ENCODE results near the gene ANLN.
A peak's percentile ranks its signal among the peaks of the same experiment; 100 is the strongest.

ANLN gene

GRCh38 chr7:36367561-36368077 is 22.0 kb upstream of the ANLN start:
- 73% methylated on average over 14 of the region's 16 CpGs for WGBS
- Histone ChIP-seq H2BK15ac (ENCODE audit: low read depth, poor library complexity, severe bottlenecking) (no peak overlapping the region), H3K27me3 (ENCODE audit: control insufficient read depth in 1 of 2, insufficient read depth in 1 of 2, low read length in 2 of 2) (no peaks in the 10 kb centered on the region)

GRCh38 chr7:36368496-36368895 is 21.2 kb upstream of the ANLN start:
- no peak overlapping the region for H2BK120ac ChIP-seq (ENCODE audit: low read depth, low read length)
- H3K18ac ChIP-seq (ENCODE audit: low read depth in 1 of 2, low read length in 2 of 2): no peak overlapping the region
- 79% methylated on average over 3 of the region's 3 CpGs for WGBS
- H3K27me3 ChIP-seq (ENCODE audit: control insufficient read depth in 1 of 2, insufficient read depth in 1 of 2, low read length in 2 of 2): no peaks in the 10 kb centered on the region
- no peaks in the 10 kb centered on the region for H3K9me3 ChIP-seq (ENCODE audit: control insufficient read depth, low read length)
- no peak overlapping the region for H3K4me2 ChIP-seq (ENCODE audit: low read length, poor library complexity, severe bottlenecking)
- no peak overlapping the region for H2AFZ ChIP-seq (ENCODE audit: low read depth, low read length)
- H3K4ac ChIP-seq (ENCODE audit: low read depth in 1 of 2, low read length in 2 of 2): no peak overlapping the region
- no peaks in the 10 kb centered on the region for H3K36me3 ChIP-seq (ENCODE audit: control insufficient read depth in 1 of 2, insufficient read depth in 2 of 2, low read depth in 1 of 2, low read length in 2 of 2)
- no peak overlapping the region for H2BK15ac ChIP-seq (ENCODE audit: low read depth, poor library complexity, severe bottlenecking)
- H3K79me1 ChIP-seq (replicated peaks; ENCODE audit: low read length, poor library complexity, severe bottlenecking): no peaks in the 10 kb centered on the region
- H4K8ac ChIP-seq (ENCODE audit: low read length): no peak overlapping the region
- H3K23ac ChIP-seq (ENCODE audit: low read length in 2 of 2): no peak overlapping the region
- DNase-seq: no peak
- H3K27ac ChIP-seq (ENCODE audit: low read length, poor library complexity, severe bottlenecking): no peak overlapping the region
- no peak overlapping the region for H4K91ac ChIP-seq (ENCODE audit: low read length)
- peaks cover 2% of the 10 kb centered on the region for H3K4me1 ChIP-seq (ENCODE audit: control insufficient read depth, insufficient read depth, low read depth, low read length)
- no peak overlapping the region for H2BK5ac ChIP-seq (ENCODE audit: low read depth, low read length, poor library complexity, severe bottlenecking)
- H3K9ac ChIP-seq (ENCODE audit: low read length): no peak overlapping the region
- no peak overlapping the region for H3K14ac ChIP-seq (ENCODE audit: low read length in 2 of 2)
- no peak overlapping the region for H2BK12ac ChIP-seq (ENCODE audit: low read length in 2 of 2)
- H2AK5ac ChIP-seq (ENCODE audit: low read length, severe bottlenecking): no peak overlapping the region
- H3K4me3 ChIP-seq (ENCODE audit: insufficient read depth in 1 of 2, low read depth in 1 of 2, low read length in 2 of 2): no peak overlapping the region

More at GRCh38 chr7:36367561-36368077, 22.0 kb upstream of the ANLN start:
- H2AK5ac ChIP-seq (ENCODE audit: low read length, severe bottlenecking): no peak overlapping the region
- H2AFZ ChIP-seq (ENCODE audit: low read depth, low read length): peak overlapping the region; percentile 84
- H3K4me1 ChIP-seq (ENCODE audit: control insufficient read depth, insufficient read depth, low read depth, low read length): peaks cover 2% of the 10 kb centered on the region
- no peaks in the 10 kb centered on the region for H3K79me1 ChIP-seq (replicated peaks; ENCODE audit: low read length, poor library complexity, severe bottlenecking)
- H3K4me2 ChIP-seq (ENCODE audit: low read length, poor library complexity, severe bottlenecking): peak overlapping the region; percentile 20
- peak overlapping the region; percentile 41 for H4K8ac ChIP-seq (ENCODE audit: low read length)
- no peak overlapping the region for H3K4ac ChIP-seq (ENCODE audit: low read depth in 1 of 2, low read length in 2 of 2)
- no peak overlapping the region for H3K14ac ChIP-seq (ENCODE audit: low read length in 2 of 2)
- no peaks in the 10 kb centered on the region for H3K9me3 ChIP-seq (ENCODE audit: control insufficient read depth, low read length)
- H3K27ac ChIP-seq (ENCODE audit: low read length, poor library complexity, severe bottlenecking): no peak overlapping the region
- no peaks in the 10 kb centered on the region for H3K36me3 ChIP-seq (ENCODE audit: control insufficient read depth in 1 of 2, insufficient read depth in 2 of 2, low read depth in 1 of 2, low read length in 2 of 2)
- no peak overlapping the region for H2BK5ac ChIP-seq (ENCODE audit: low read depth, low read length, poor library complexity, severe bottlenecking)
- no peak overlapping the region for H4K91ac ChIP-seq (ENCODE audit: low read length)
- DNase-seq: no peak
- peak overlapping the region in 1 of 2 experiments; percentile 37 for H3K18ac ChIP-seq (ENCODE audit: low read depth in 1 of 2, low read length in 2 of 2)
- no peak overlapping the region for H3K23ac ChIP-seq (ENCODE audit: low read length in 2 of 2)
- peak overlapping the region; percentile 56 to 94 for H3K4me3 ChIP-seq (ENCODE audit: insufficient read depth in 1 of 2, low read depth in 1 of 2, low read length in 2 of 2)
- peak overlapping the region; percentile 90 for H3K9ac ChIP-seq (ENCODE audit: low read length)
- H2BK12ac ChIP-seq (ENCODE audit: low read length in 2 of 2): no peak overlapping the region
- no peak overlapping the region for H2BK120ac ChIP-seq (ENCODE audit: low read depth, low read length)

GRCh38 chr7:36369171-36369570 is 20.5 kb upstream of the ANLN start:
- H3K4ac ChIP-seq (ENCODE audit: low read depth in 1 of 2, low read length in 2 of 2): no peak overlapping the region
- no CpG with 5 or more reads among the region's 1 CpG for WGBS

GRCh38 chr7:36370046-36370445 is 19.6 kb upstream of the ANLN start:
- Histone ChIP-seq H3K4ac (ENCODE audit: low read depth in 1 of 2, low read length in 2 of 2) (no peak overlapping the region), H2BK15ac (ENCODE audit: low read depth, poor library complexity, severe bottlenecking) (no peak overlapping the region), H3K27me3 (ENCODE audit: control insufficient read depth in 1 of 2, insufficient read depth in 1 of 2, low read length in 2 of 2) (no peaks in the 10 kb centered on the region), H3K4me1 (ENCODE audit: control insufficient read depth, insufficient read depth, low read depth, low read length) (peaks cover 2% of the 10 kb centered on the region), H3K18ac (ENCODE audit: low read depth in 1 of 2, low read length in 2 of 2) (no peak overlapping the region), H3K79me1 (replicated peaks; ENCODE audit: low read length, poor library complexity, severe bottlenecking) (no peaks in the 10 kb centered on the region), H2BK120ac (ENCODE audit: low read depth, low read length) (no peak overlapping the region), H3K4me3 (ENCODE audit: insufficient read depth in 1 of 2, low read depth in 1 of 2, low read length in 2 of 2) (no peak overlapping the region), H3K9me3 (ENCODE audit: control insufficient read depth, low read length) (no peaks in the 10 kb centered on the region), H2AK5ac (ENCODE audit: low read length, severe bottlenecking) (no peak overlapping the region), H3K14ac (ENCODE audit: low read length in 2 of 2) (no peak overlapping the region), H3K27ac (ENCODE audit: low read length, poor library complexity, severe bottlenecking) (no peak overlapping the region), H4K91ac (ENCODE audit: low read length) (no peak overlapping the region), H2AFZ (ENCODE audit: low read depth, low read length) (no peak overlapping the region), H3K4me2 (ENCODE audit: low read length, poor library complexity, severe bottlenecking) (no peak overlapping the region), H3K23ac (ENCODE audit: low read length in 2 of 2) (no peak overlapping the region), H4K8ac (ENCODE audit: low read length) (no peak overlapping the region), H3K36me3 (ENCODE audit: control insufficient read depth in 1 of 2, insufficient read depth in 2 of 2, low read depth in 1 of 2, low read length in 2 of 2) (no peaks in the 10 kb centered on the region), H2BK12ac (ENCODE audit: low read length in 2 of 2) (no peak overlapping the region), H2BK5ac (ENCODE audit: low read depth, low read length, poor library complexity, severe bottlenecking) (no peak overlapping the region), H3K9ac (ENCODE audit: low read length) (no peak overlapping the region)
- no peak for DNase-seq
- WGBS: 82% methylated on average over 1 of the region's 2 CpGs

More at GRCh38 chr7:36369171-36369570, 20.5 kb upstream of the ANLN start:
- Histone ChIP-seq H3K27me3 (ENCODE audit: control insufficient read depth in 1 of 2, insufficient read depth in 1 of 2, low read length in 2 of 2) (no peaks in the 10 kb centered on the region), H4K8ac (ENCODE audit: low read length) (no peak overlapping the region), H3K4me2 (ENCODE audit: low read length, poor library complexity, severe bottlenecking) (no peak overlapping the region), H2AK5ac (ENCODE audit: low read length, severe bottlenecking) (no peak overlapping the region), H3K14ac (ENCODE audit: low read length in 2 of 2) (no peak overlapping the region), H3K9ac (ENCODE audit: low read length) (no peak overlapping the region), H3K23ac (ENCODE audit: low read length in 2 of 2) (no peak overlapping the region), H2BK12ac (ENCODE audit: low read length in 2 of 2) (no peak overlapping the region), H3K9me3 (ENCODE audit: control insufficient read depth, low read length) (no peaks in the 10 kb centered on the region), H3K4me1 (ENCODE audit: control insufficient read depth, insufficient read depth, low read depth, low read length) (peaks cover 2% of the 10 kb centered on the region), H3K36me3 (ENCODE audit: control insufficient read depth in 1 of 2, insufficient read depth in 2 of 2, low read depth in 1 of 2, low read length in 2 of 2) (no peaks in the 10 kb centered on the region), H3K18ac (ENCODE audit: low read depth in 1 of 2, low read length in 2 of 2) (no peak overlapping the region), H3K4me3 (ENCODE audit: insufficient read depth in 1 of 2, low read depth in 1 of 2, low read length in 2 of 2) (no peak overlapping the region), H4K91ac (ENCODE audit: low read length) (no peak overlapping the region), H3K27ac (ENCODE audit: low read length, poor library complexity, severe bottlenecking) (no peak overlapping the region), H2BK120ac (ENCODE audit: low read depth, low read length) (no peak overlapping the region), H2BK5ac (ENCODE audit: low read depth, low read length, poor library complexity, severe bottlenecking) (no peak overlapping the region), H2AFZ (ENCODE audit: low read depth, low read length) (no peak overlapping the region), H3K79me1 (replicated peaks; ENCODE audit: low read length, poor library complexity, severe bottlenecking) (no peaks in the 10 kb centered on the region), H2BK15ac (ENCODE audit: low read depth, poor library complexity, severe bottlenecking) (no peak overlapping the region)
- DNase-seq: no peak

Measured in mesenchymal stem cell (in vitro differentiated cells and primary cell).